HL-60 (cell line): ENCODE measurements around the gene VPS26C.

Experiments
- DNase-seq, 2 experiments: peaks; one replicate each; pipeline ENCODE4 v3.0.0-alpha.2; 2010 to 2020; ENCODE audit warnings: low read depth in 1 of 2, low spot score in 1 of 2
- H3K27ac ChIP-seq: fragments of 250-450 bp; sonication (Bioruptor Pico); replicated peaks from 2 replicates; pipeline ENCODE4 v1.5.1; 2020; ENCODE audit warnings: mild to moderate bottlenecking, moderate library complexity
- H3K27me3 ChIP-seq: fragments of 250-450 bp; sonication (Bioruptor Pico); 2 replicates; pipeline ENCODE4 v1.5.1; 2021; ENCODE audit warnings: mild to moderate bottlenecking, moderate library complexity; ENCODE audit not compliant: insufficient read depth, poor library complexity, severe bottlenecking
- H3K4me3 ChIP-seq: replicated peaks from 2 replicates; pipeline ENCODE4 v1.5.1; 2011; ENCODE audit warnings: mild to moderate bottlenecking, control low read depth, low read length; ENCODE audit not compliant: insufficient read depth
- CTCF ChIP-seq: IDR thresholded peaks from one replicate; pipeline ENCODE4 v1.5.1; 2011; ENCODE audit warnings: low read length, control low read depth, inconsistent platforms; ENCODE audit not compliant: insufficient read depth
- GABPA ChIP-seq: IDR thresholded peaks from 2 replicates; pipeline ENCODE4 v1.6.1; 2012; ENCODE audit warnings: low read depth
- POLR2AphosphoS5 ChIP-seq: IDR thresholded peaks from 2 replicates; pipeline ENCODE4 v1.6.1; 2012; ENCODE audit warnings: low read depth
- REST ChIP-seq: IDR thresholded peaks from 2 replicates; pipeline ENCODE4 v1.6.1; 2012; ENCODE audit warnings: low read depth; ENCODE audit not compliant: insufficient replicate concordance
- SPI1 ChIP-seq: IDR thresholded peaks from 2 replicates; pipeline ENCODE4 v1.6.1; 2012; ENCODE audit warnings: low read depth, mild to moderate bottlenecking, borderline replicate concordance

Gene VPS26C

GRCh38 chr21:37245151-37245550, 22.0 kb downstream of the VPS26C start:
- Histone ChIP-seq H3K27ac (no peak overlapping the region), H3K27me3 (no peaks in the 10 kb centered on the region), H3K4me3 (no peak overlapping the region)
- no peak for DNase-seq
- TF ChIP-seq GABPA (no peak), SPI1 (no peak), CTCF (no peak), REST (no peak), POLR2AphosphoS5 (no peak)

- Histone ChIP-seq H3K4me3 (no peak overlapping the region), H3K27me3 (no peaks in the 10 kb centered on the region), H3K27ac (no peak overlapping the region)
- DNase-seq: no peak
- TF ChIP-seq SPI1 (no peak), GABPA (no peak), CTCF (no peak), POLR2AphosphoS5 (no peak), REST (no peak)
Observed at GRCh38 chr21:37244501-37245095, 22.5 kb downstream of the VPS26C start.

GRCh38 chr21:37243961-37244360, 23.2 kb downstream of the VPS26C start:
- Histone ChIP-seq H3K27ac (no peak overlapping the region), H3K27me3 (no peaks in the 10 kb centered on the region), H3K4me3 (no peak overlapping the region)
- DNase-seq: no peak
- TF ChIP-seq SPI1: no peak
- no peak for TF ChIP-seq CTCF
- TF ChIP-seq POLR2AphosphoS5: no peak
- no peak for TF ChIP-seq REST
- TF ChIP-seq GABPA: no peak
